Measurements from ENCODE around the gene GPR18. TPM values are rescaled to one million over a fixed set of nuclear protein-coding genes. Genes with fewer than 3 reads are reported as not detected.

GPR18 gene
- total and polyA plus RNA-seq, 2 of the 13 experiments (the other 11 are each of a cell fraction or from before 2014, with no cell fraction given), result not detected

- no peak for FAIRE-seq
- H3K36me3 ChIP-seq (replicated peaks in 1 of 2; ENCODE audit: control insufficient read depth in 1 of 2, insufficient read depth in 2 of 2, low read length in 2 of 2), result peaks cover 3 to 17% of the 10 kb centered on the region in 2 experiments; a peak in 4 of 5 replicates
- in situ Hi-C loops (cut with HindIII; ENCODE audit: extremely low pct_ligation_motif_present, low pct_unique_long_range_greater_than_20kb) (no loop called here), intact Hi-C loops (cut with micrococcal nuclease; ENCODE audit: unreplicated experiment) (no loop called here)
- H3K4me2 ChIP-seq (ENCODE audit: low read depth, low read length), result no peak overlapping the region
- 93% methylated on average over 3 of the region's 3 CpGs for WGBS (ENCODE audit: low lambda C conversion rate)
- no peak overlapping the region for H2AFZ ChIP-seq (ENCODE audit: low read length)
- H3K27me3 ChIP-seq (ENCODE audit: control insufficient read depth in 1 of 2, insufficient read depth in 2 of 2, low read length in 2 of 2), result no peaks in the 10 kb centered on the region
- no peak for DNase-seq (ENCODE audit: low spot score)
- H3K79me2 ChIP-seq (ENCODE audit: insufficient read depth, low read length), result no peaks in the 10 kb centered on the region
- no peak overlapping the region for H3K4me3 ChIP-seq (replicated peaks in 1 of 3; ENCODE audit: insufficient read depth in 1 of 3, low read depth in 2 of 3, low read length in 3 of 3)
- H3K9ac ChIP-seq (ENCODE audit: insufficient read depth, low read depth, low read length), result no peak overlapping the region
- H3K9me3 ChIP-seq (ENCODE audit: low read length), result no peaks in the 10 kb centered on the region
- POLR2A ChIA-PET, result no interaction called here
- TF ChIP-seq CBFB (CRISPR knock-in tag; IDR thresholded peaks at IDR 0.05) (no peak), SNRNP70 (IDR thresholded peaks at IDR 0.05; ENCODE audit: low read depth, low read length) (no peak)
- H3K27ac ChIP-seq (ENCODE audit: extremely low read length, insufficient read depth, low read length), result no peak overlapping the region
- ATAC-seq, result no peak
- peaks cover 3% of the 10 kb centered on the region; the same call in 1 of the 2 replicates for H4K20me1 ChIP-seq (ENCODE audit: insufficient read depth, low read length)
- no TSS peak for BruUV-seq (replicated peaks)
- CTCF ChIA-PET (ENCODE audit: low intra/inter-chr PET ratio, low total read pairs), result no interaction called here
- H3K4me1 ChIP-seq (ENCODE audit: insufficient read depth, low read length), result no peaks in the 10 kb centered on the region
Measured at GRCh38 chr13:99278843-99279242, 20.7 kb upstream of the GPR18 start.

DNA sequence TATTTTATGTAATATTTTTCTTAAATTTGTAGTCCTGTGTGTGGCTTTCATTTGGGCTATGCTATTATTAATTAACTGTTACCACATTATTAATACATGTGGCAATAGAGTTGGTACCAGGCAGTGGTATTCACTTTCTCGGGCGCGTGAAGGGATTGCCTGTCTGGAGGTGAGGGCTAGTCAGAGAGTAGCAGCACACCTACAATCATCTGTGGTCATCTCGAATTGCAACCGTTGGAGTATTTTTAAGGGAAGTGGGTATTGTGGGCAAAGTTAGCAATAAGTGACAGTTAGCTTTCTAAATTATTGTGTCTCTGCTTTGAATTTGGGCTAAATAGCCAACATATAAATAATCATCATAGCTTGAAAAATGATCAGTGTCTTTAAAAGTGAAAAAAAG is 20.0 kb upstream of the GPR18 start:
- no peak overlapping the region for H2AFZ ChIP-seq (ENCODE audit: low read length)
- no TSS peak for BruUV-seq (replicated peaks)
- no peaks in the 10 kb centered on the region for H3K9me3 ChIP-seq (ENCODE audit: low read length)
- in situ Hi-C loops (cut with HindIII; ENCODE audit: extremely low pct_ligation_motif_present, low pct_unique_long_range_greater_than_20kb) (no loop called here), intact Hi-C loops (cut with micrococcal nuclease; ENCODE audit: unreplicated experiment) (no loop called here)
- peaks cover 3% of the 10 kb centered on the region; the same call in 1 of the 2 replicates for H4K20me1 ChIP-seq (ENCODE audit: insufficient read depth, low read length)
- H3K79me2 ChIP-seq (ENCODE audit: insufficient read depth, low read length), result no peaks in the 10 kb centered on the region
- no peaks in the 10 kb centered on the region for H3K4me1 ChIP-seq (ENCODE audit: insufficient read depth, low read length)
- ATAC-seq (no peak), FAIRE-seq (no peak), DNase-seq (ENCODE audit: low spot score) (no peak)
- no peak overlapping the region for H3K4me3 ChIP-seq (replicated peaks in 1 of 3; ENCODE audit: insufficient read depth in 1 of 3, low read depth in 2 of 3, low read length in 3 of 3)
- no peak overlapping the region for H3K9ac ChIP-seq (ENCODE audit: insufficient read depth, low read depth, low read length)
- ChIA-PET CTCF (ENCODE audit: low intra/inter-chr PET ratio, low total read pairs) (no interaction called here), POLR2A (no interaction called here)
- peaks cover 3 to 17% of the 10 kb centered on the region in 2 experiments; a peak in 4 of 5 replicates for H3K36me3 ChIP-seq (replicated peaks in 1 of 2; ENCODE audit: control insufficient read depth in 1 of 2, insufficient read depth in 2 of 2, low read length in 2 of 2)
- no peaks in the 10 kb centered on the region for H3K27me3 ChIP-seq (ENCODE audit: control insufficient read depth in 1 of 2, insufficient read depth in 2 of 2, low read length in 2 of 2)
- H3K27ac ChIP-seq (ENCODE audit: extremely low read length, insufficient read depth, low read length), result no peak overlapping the region
- H3K4me2 ChIP-seq (ENCODE audit: low read depth, low read length), result no peak overlapping the region
- 97% methylated on average over 5 of the region's 5 CpGs for WGBS (ENCODE audit: low lambda C conversion rate)
- no peak for TF ChIP-seq MIER3 (CRISPR knock-in tag; IDR thresholded peaks at IDR 0.05; ENCODE audit: borderline replicate concordance)
- TF ChIP-seq NKX3-1 (CRISPR knock-in tag; IDR thresholded peaks at IDR 0.05), result no peak
- no peak for TF ChIP-seq ASH2L (IDR thresholded peaks at IDR 0.05; ENCODE audit: insufficient read length, low read depth, low read length)
- no peak for TF ChIP-seq PHB2 (IDR thresholded peaks at IDR 0.05; ENCODE audit: partially characterized antibody)
- TF ChIP-seq ZNF256 (CRISPR knock-in tag; conservative IDR thresholded peaks at IDR 0.05), result no peak
- TF ChIP-seq, protein P1, sequence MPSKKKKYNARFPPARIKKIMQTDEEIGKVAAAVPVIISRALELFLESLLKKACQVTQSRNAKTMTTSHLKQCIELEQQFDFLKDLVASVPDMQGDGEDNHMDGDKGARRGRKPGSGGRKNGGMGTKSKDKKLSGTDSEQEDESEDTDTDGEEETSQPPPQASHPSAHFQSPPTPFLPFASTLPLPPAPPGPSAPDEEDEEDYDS (CRISPR knock-in tag; IDR thresholded peaks at IDR 0.05), result no peak
- no peak for TF ChIP-seq ZNF263 (CRISPR knock-in tag; IDR thresholded peaks at IDR 0.05)
- no peak for TF ChIP-seq ZNF3 (CRISPR knock-in tag; IDR thresholded peaks at IDR 0.05)
- TF ChIP-seq ZNF749 (CRISPR knock-in tag; IDR thresholded peaks at IDR 0.05; ENCODE audit: borderline replicate concordance), result no peak
- no peak for TF ChIP-seq HNRNPL (IDR thresholded peaks at IDR 0.05; ENCODE audit: low read depth, low read length)
- TF ChIP-seq ZBTB42 (CRISPR knock-in tag; IDR thresholded peaks at IDR 0.05), result no peak
- TF ChIP-seq, protein P2, sequence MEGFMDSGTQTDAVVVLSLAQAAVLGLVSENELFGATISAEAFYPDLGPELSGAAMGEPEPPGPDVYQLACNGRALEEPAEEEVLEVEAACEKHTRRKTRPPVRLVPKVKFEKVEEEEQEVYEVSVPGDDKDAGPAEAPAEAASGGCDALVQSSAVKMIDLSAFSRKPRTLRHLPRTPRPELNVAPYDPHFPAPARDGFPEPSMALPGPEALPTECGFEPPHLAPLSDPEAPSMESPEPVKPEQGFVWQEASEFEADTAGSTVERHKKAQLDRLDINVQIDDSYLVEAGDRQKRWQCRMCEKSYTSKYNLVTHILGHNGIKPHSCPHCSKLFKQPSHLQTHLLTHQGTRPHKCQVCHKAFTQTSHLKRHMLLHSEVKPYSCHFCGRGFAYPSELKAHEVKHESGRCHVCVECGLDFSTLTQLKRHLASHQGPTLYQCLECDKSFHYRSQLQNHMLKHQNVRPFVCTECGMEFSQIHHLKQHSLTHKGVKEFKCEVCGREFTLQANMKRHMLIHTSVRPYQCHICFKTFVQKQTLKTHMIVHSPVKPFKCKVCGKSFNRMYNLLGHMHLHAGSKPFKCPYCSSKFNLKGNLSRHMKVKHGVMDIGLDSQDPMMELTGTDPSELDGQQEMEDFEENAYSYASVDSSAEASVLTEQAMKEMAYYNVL (CRISPR knock-in tag; IDR thresholded peaks at IDR 0.05; ENCODE audit: borderline replicate concordance), result no peak
- no peak for TF ChIP-seq ONECUT2 (CRISPR knock-in tag; IDR thresholded peaks at IDR 0.05)
